Adrenal gland (tissue), 12 donors: ENCODE results near the gene A4GALT. TPM values are rescaled to one million over a fixed set of nuclear protein-coding genes. Genes with fewer than 3 reads are reported as not detected.

ENCODE experiments used
- DNase-seq, 7 donors: peaks; one replicate each; pipeline ENCODE4 v3.0.0-alpha.2; 2019 to 2020
- H3K27ac ChIP-seq, 5 donors: fragments of 200-600 bp; sonication (generic) in 4 of 5; 1 replicate in 3 of 5; 2 replicates in 2 of 5; pipeline versions ENCODE4 v1.5.1 to v1.8.0; 2016 to 2020; ENCODE audit warnings: mild to moderate bottlenecking in 1 of 5
- H3K27me3 ChIP-seq: fragments of 200-600 bp; 2 replicates; pipeline ENCODE4 v1.8.0; 2021
- H3K36me3 ChIP-seq, 2 donors: fragments of 200-600 bp; replicated peaks in 1 of 2; 1 replicate in 1 of 2; 2 replicates in 1 of 2; pipeline versions ENCODE4 v1.5.1 to v1.8.0; 2018 to 2022
- H3K4me1 ChIP-seq, 2 donors: fragments of 200-600 bp; replicated peaks in 1 of 2; 1 replicate in 1 of 2; 2 replicates in 1 of 2; pipeline versions ENCODE4 v1.5.1 to v1.8.0; 2018 to 2021
- H3K4me3 ChIP-seq, 4 donors: fragments of 200-600 bp; sonication (generic) in 3 of 4; one replicate each; pipeline ENCODE4 v1.5.1; 2016 to 2018
- H3K9me3 ChIP-seq, 3 donors: fragments of 200-600 bp; sonication (generic) in 1 of 3; replicated peaks in 1 of 3; 1 replicate in 2 of 3; 2 replicates in 1 of 3; pipeline versions ENCODE4 v1.5.1 to v1.8.0; 2016 to 2021
- CTCF ChIP-seq, 6 experiments: fragments of 450-650 bp in 4 of 6; fragments of 200-600 bp in 2 of 6; sonication (generic) in 1 of 6; IDR thresholded peaks; 1 replicate in 5 of 6; 2 replicates in 1 of 6; pipeline versions ENCODE4 v1.5.1 to v1.8.0; 2016 to 2021; ENCODE audit warnings: antibody characterized with exemption in 6 of 6, mild to moderate bottlenecking in 2 of 6, moderate library complexity in 1 of 6
- POLR2A ChIP-seq, 2 donors: fragments of 450-650 bp; IDR thresholded peaks; one replicate each; pipeline ENCODE4 v1.6.1; 2017; ENCODE audit warnings: antibody characterized with exemption in 2 of 2, mild to moderate bottlenecking in 2 of 2, moderate library complexity in 1 of 2
- WGBS, 4 donors: extraction: QIAGEN DNeasy Blood & Tissue Kit in 2 of 4; methylation state at CpG; one replicate each; pipeline versions ENCODE4 v1.1.5 to v1.1.7; 2013 to 2017; 5-methylcytosine and 5-hydroxymethylcytosine counted together
- intact Hi-C, 2 donors: fragments of 100-400 bp; cut with DNase I; formaldehyde crosslinking; loops; one replicate each; pipeline versions ENCODE4 v1.14.1 to v1.15.0; 2022 to 2023
- polyA plus RNA-seq, 3 donors: library from polyadenylated mRNA; stranded (reverse); fragments of 200-250 nt in 2 of 3; fragments of 350-450 nt in 1 of 3; fragmentation: Illumina TruSeq in 1 of 3; extraction: RNeasy Lipid Tissue Mini Kit (QIAGEN cat#74804) in 1 of 3; gene quantifications; one replicate each; pipeline ENCODE4 v1.2.3, GENCODE V29; 2013 to 2014
- total RNA-seq, 9 donors: library from RNA; depleted of rRNA in 4 of 9; stranded (reverse); fragments of >200 nt in 4 of 9; fragments of 120-200 nt in 1 of 9; fragmentation: NEBNext Ultra II Directional in 1 of 9; extraction: Animal tissue kit (Norgen Biotek cat#: 25700) in 1 of 9; gene quantifications; one replicate each; pipeline versions ENCODE4 v1.1.0 to v1.2.4, GENCODE V29; 2013 to 2023
- donor health status: healthy with polysubstance abuse.
- donor health status: Bipolar disorder and iron deficiency.
- donor health status: DM: yes; HTN: yes; CAD: no.
- donor health status: DM: no; HTN: no; CAD: no.
- donor health status: DM: no; HTN: no; CAD: no.
- donor health status: DM: yes; HTN: yes; CAD: no.

Gene A4GALT
- total and polyA plus RNA-seq, 12 donors = 1.9 to 29.8 (median 17.4) TPM

- DNase-seq = peak in 1 of 7 donors; percentile 37
- Histone ChIP-seq H3K36me3 (no peaks in the 10 kb centered on the region), H3K27ac (peak overlapping the region; percentile 51 to 94 (median 77)), H3K4me3 (peak overlapping the region in 1 of 4 donors; percentile 16), H3K9me3 (no peaks in the 10 kb centered on the region), H3K27me3 (no peaks in the 10 kb centered on the region), H3K4me1 (peaks cover 65 to 78% of the 10 kb centered on the region in 2 donors)
- WGBS, 4 donors = 66 to 76% (median 67%) methylated on average over 5 to 13 of the region's 13 CpGs
- TF ChIP-seq CTCF (IDR thresholded peaks at IDR 0.05) (no peak), POLR2A (IDR thresholded peaks at IDR 0.05) (no peak)
- intact Hi-C loops = no loop called here
Observed at GRCh38 chr22:42645938-42646568, 74.6 kb downstream of the A4GALT start.

GRCh38 chr22:42645341-42645937 lies 75.2 kb downstream of the A4GALT start:
- TF ChIP-seq POLR2A (IDR thresholded peaks at IDR 0.05) (no peak), CTCF (IDR thresholded peaks at IDR 0.05) (no peak)
- Histone ChIP-seq H3K4me1 (peaks cover 65 to 78% of the 10 kb centered on the region in 2 donors), H3K9me3 (no peaks in the 10 kb centered on the region), H3K36me3 (no peaks in the 10 kb centered on the region), H3K27ac (peak overlapping the region; percentile 51 to 94 (median 77)), H3K27me3 (no peaks in the 10 kb centered on the region), H3K4me3 (peak overlapping the region in 1 of 4 donors; percentile 16)
- intact Hi-C loops = no loop called here
- WGBS, 4 donors = 40 to 68% (median 58%) methylated on average over 7 to 19 of the region's 19 CpGs
- peak in 3 of 7 donors; percentile 60 to 72 (median 63) for DNase-seq

- TF ChIP-seq POLR2A (IDR thresholded peaks at IDR 0.05) (no peak), CTCF (IDR thresholded peaks at IDR 0.05) (no peak)
- H3K36me3 ChIP-seq = no peaks in the 10 kb centered on the region
- H3K4me1 ChIP-seq = peaks cover 65 to 81% of the 10 kb centered on the region in 2 donors
- no peaks in the 10 kb centered on the region for H3K9me3 ChIP-seq
- peak overlapping the region in 1 of 4 donors; percentile 16 for H3K4me3 ChIP-seq
- DNase-seq = peak in 6 of 7 donors; percentile 58 to 85 (median 74)
- H3K27me3 ChIP-seq = no peaks in the 10 kb centered on the region
- intact Hi-C loops = no loop called here
- 32 to 42% (median 35%) methylated on average over 17 to 22 of the region's 22 CpGs for WGBS, 4 donors
- H3K27ac ChIP-seq = peak overlapping the region; percentile 51 to 94 (median 77)
Observed at GRCh38 chr22:42644422-42645340, 76.0 kb downstream of the A4GALT start.
